K562 (cell line): ENCODE results near the gene BRF1. TPM values are rescaled to one million over a fixed set of nuclear protein-coding genes. Genes with fewer than 3 reads are reported as not detected.

Source experiments
- ATAC-seq: fragments of 200-7000 bp; cut with Tn5 transposase; 3 replicates; pipeline ENCODE4 v1.9.1; 2020; ENCODE audit warnings: moderate library complexity
- BruUV-seq: library from RNA; stranded (reverse); fragments of 400-500 nt; replicated peaks from 2 replicates; lab custom pipeline; 2021; lab: Mats Ljungman, UMichigan
- CTCF ChIA-PET: fragments of 300-600 bp; formaldehyde crosslinking; extraction: SDS; loops from one replicate; lab custom pipeline; 2021; ENCODE audit warnings: low intra/inter-chr PET ratio; lab: Yijun Ruan, JAX
- POLR2A ChIA-PET: fragments of 300-600, 350-650 bp; sonication (Branson Sonifier 250); formaldehyde crosslinking; extraction: SDS; loops from one replicate; lab custom pipeline; 2021; ENCODE audit warnings: antibody characterized with exemption, inconsistent platforms; lab: Yijun Ruan, JAX
- DNase-seq, 4 experiments: peaks; one replicate each; pipeline versions ENCODE4 v3.0.0 to v3.0.0-alpha.2; 2011 to 2018; ENCODE audit warnings: low spot score in 3 of 4, mixed read lengths in 3 of 4; ENCODE audit errors: extremely low read depth in 1 of 4
- FAIRE-seq: peaks from 2 replicates; lab custom pipeline; 2011; peaks lifted over from hg19 to GRCh38; lab: Jason Lieb, UNC
- H2AFZ ChIP-seq: 2 replicates; pipeline ENCODE4 v1.6.0; 2011; ENCODE audit warnings: low read depth, low read length, control low read depth, inconsistent platforms
- H3K27ac ChIP-seq: fragments of 200-600 bp; 3 replicates; pipeline ENCODE4 v1.8.0; 2011; ENCODE audit warnings: low read depth, mild to moderate bottlenecking, control low read depth, inconsistent platforms, low read length, moderate library complexity, mixed read lengths; ENCODE audit errors: extremely low read depth
- H3K27me3 ChIP-seq, 2 experiments: fragments of 300-600 bp in 1 of 2; 2 replicates in 1 of 2; 3 replicates in 1 of 2; pipeline versions ENCODE4 v1.6.0 to v1.8.0; 2011; ENCODE audit warnings: inconsistent platforms in 2 of 2, low read length in 2 of 2, mild to moderate bottlenecking in 1 of 2, mixed read lengths in 1 of 2, moderate library complexity in 1 of 2; ENCODE audit not compliant: control insufficient read depth in 2 of 2, insufficient read depth in 2 of 2
- H3K36me3 ChIP-seq: fragments of 300-600 bp; 3 replicates; pipeline ENCODE4 v1.8.0; 2011; ENCODE audit warnings: mild to moderate bottlenecking, low read length, inconsistent platforms; ENCODE audit not compliant: control insufficient read depth, insufficient read depth
- H3K4me1 ChIP-seq, 2 experiments: fragments of 200-600 bp in 1 of 2; replicated peaks in 1 of 2; 2 replicates in 1 of 2; 3 replicates in 1 of 2; pipeline versions ENCODE4 v1.5.1 to v1.8.0; 2011; ENCODE audit warnings: inconsistent platforms in 2 of 2, low read length in 2 of 2, mild to moderate bottlenecking in 1 of 2, mixed read lengths in 1 of 2, moderate library complexity in 1 of 2; ENCODE audit not compliant: control insufficient read depth in 2 of 2, insufficient read depth in 2 of 2
- H3K4me2 ChIP-seq: 2 replicates; pipeline ENCODE4 v1.6.1; 2011; ENCODE audit warnings: low read length, control low read depth, inconsistent platforms, mixed read lengths; ENCODE audit not compliant: insufficient read depth
- H3K4me3 ChIP-seq: fragments of 200-600 bp; sonication (generic), shearing (Covaris generic); 2 replicates; pipeline ENCODE4 v1.5.1; 2016; ENCODE audit warnings: control low read depth, inconsistent platforms
- H3K79me2 ChIP-seq: fragments of 200-600 bp; 3 replicates; pipeline ENCODE4 v1.8.0; 2011; ENCODE audit warnings: low read length, inconsistent platforms; ENCODE audit not compliant: control insufficient read depth, insufficient read depth
- H3K9ac ChIP-seq, 2 experiments: 2 replicates each; pipeline versions ENCODE4 v1.6.0 to v1.6.1; 2011; ENCODE audit warnings: low read depth in 2 of 2, low read length in 2 of 2, control low read depth in 1 of 2, inconsistent platforms in 1 of 2, mild to moderate bottlenecking in 1 of 2, mixed read lengths in 1 of 2; ENCODE audit not compliant: insufficient read depth in 1 of 2
- H3K9me1 ChIP-seq: one replicate; pipeline ENCODE4 v1.6.0; 2011; ENCODE audit warnings: inconsistent platforms, mild to moderate bottlenecking, low read length, moderate library complexity; ENCODE audit not compliant: control insufficient read depth, insufficient read depth
- H3K9me3 ChIP-seq: replicated peaks from 2 replicates; pipeline ENCODE4 v1.5.1; 2011; ENCODE audit warnings: low read depth, low read length, inconsistent platforms; ENCODE audit not compliant: control insufficient read depth, insufficient read depth
- H4K20me1 ChIP-seq: replicated peaks from 2 replicates; pipeline ENCODE4 v1.6.1; 2011; ENCODE audit warnings: low read length, inconsistent platforms, mixed read lengths; ENCODE audit not compliant: control insufficient read depth, insufficient read depth
- ATF4 ChIP-seq: fragments of 450-650 bp; formaldehyde crosslinking; IDR thresholded peaks from 2 replicates; pipeline ENCODE4 v1.4.0; 2022; ENCODE audit warnings: mild to moderate bottlenecking, moderate library complexity
- RBFOX2 ChIP-seq: fragments of 200-400 bp; formaldehyde crosslinking; IDR thresholded peaks from 2 replicates; pipeline ENCODE4 v1.6.1; 2017; ENCODE audit warnings: low read depth, mild to moderate bottlenecking, low read length, moderate library complexity
- ZBTB33 ChIP-seq: sonication (generic); formaldehyde crosslinking; IDR thresholded peaks from 2 replicates; pipeline ENCODE4 v1.8.1; 2023; ENCODE audit warnings: mild to moderate bottlenecking, missing genetic modification reagents
- WGBS: fragments of 100-300 bp; shearing (Covaris generic); methylation state at CpG from one replicate; pipeline ENCODE4 v1.1.6; 2016; ENCODE audit warnings: low coverage, mixed read lengths; ENCODE audit not compliant: insufficient coverage; ENCODE audit errors: missing lambda C conversion rate; 5-methylcytosine and 5-hydroxymethylcytosine counted together
- in situ Hi-C: fragments of 300-500 bp; cut with MboI; formaldehyde crosslinking; loops from 4 replicates; pipeline ENCODE4 v1.15.0; 2018; ENCODE audit warnings: inconsistent platforms, mixed read lengths
- intact Hi-C: fragments of 100-400 bp; cut with micrococcal nuclease; formaldehyde crosslinking; loops from 2 replicates; pipeline ENCODE4 v1.14.2; 2022
- polyA plus RNA-seq, 8 experiments: library from polyadenylated mRNA; depleted of rRNA in 4 of 8; stranded (reverse) in 5 of 8; unstranded in 3 of 8; fragments of >200 nt; fragmentation: Nextera tagmentation in 2 of 8; fragmentation: Illumina TruSeq in 1 of 8; extraction: Ambion mirVana in 2 of 8; extraction: Trizol in 1 of 8; gene quantifications; 2 replicates each; pipeline versions ENCODE4 v1.2.1 to v1.2.3, GENCODE V29; 2011 to 2014; ENCODE audit warnings: inconsistent platforms in 1 of 8, missing spikeins in 1 of 8
- total RNA-seq, 7 experiments: library from RNA; depleted of rRNA in 6 of 7; stranded (reverse); fragments of >200 nt in 6 of 7; fragmentation: Illumina TruSeq in 2 of 7; extraction: Trizol in 2 of 7; gene quantifications; 2 replicates each; pipeline versions ENCODE4 v1.2.1 to v1.2.3, GENCODE V29; 2011 to 2021; ENCODE audit warnings: low replicate concordance in 1 of 7

BRF1 gene
- total and polyA plus RNA-seq, 9 of the 15 experiments (the other 6 are each of a cell fraction or from before 2014, with no cell fraction given) = 0.14 to 24.6 (median 8.2) TPM

GRCh38 chr14:105311838-105312237 lies 11.0 kb upstream of the BRF1 start:
- no peaks in the 10 kb centered on the region for H3K9me3 ChIP-seq
- H4K20me1 ChIP-seq = no peaks in the 10 kb centered on the region
- H3K27me3 ChIP-seq = no peaks in the 10 kb centered on the region
- no peak for FAIRE-seq
- H2AFZ ChIP-seq = peak overlapping the region; percentile 40
- in situ Hi-C loops (no loop called here), intact Hi-C loops (no loop called here)
- H3K36me3 ChIP-seq = no peaks in the 10 kb centered on the region
- CTCF ChIA-PET = no interaction called here
- no TSS peak for BruUV-seq
- H3K9me1 ChIP-seq = no peaks in the 10 kb centered on the region
- H3K4me3 ChIP-seq = no peak overlapping the region
- no peak overlapping the region for H3K27ac ChIP-seq
- TF ChIP-seq ATF4 (CRISPR knock-in tag) (no peak), RBFOX2 (no peak), ZBTB33 (0 out of 2 replicates have a peak, but pooled peaks have one; percentile 24)
- H3K79me2 ChIP-seq = peaks cover 17% of the 10 kb centered on the region
- H3K4me2 ChIP-seq = no peak overlapping the region
- peaks cover 6 to 34% of the 10 kb centered on the region in 2 experiments; a peak in 4 of 5 replicates for H3K4me1 ChIP-seq
- no peak for DNase-seq
- no peak for ATAC-seq
- H3K9ac ChIP-seq = peak overlapping the region in 1 of 2 experiments; percentile 28; a peak in 1 of 4 replicates
- POLR2A ChIA-PET = no interaction called here
- WGBS = 100% methylated on average over 1 of the region's 12 CpGs
